Measurements from ENCODE around the gene THG1L. TPM values are rescaled to one million over a fixed set of nuclear protein-coding genes. Genes with fewer than 3 reads are reported as not detected.

Gene THG1L
- total RNA-seq, 2 donors from 2014 or later, result 11.6 to 13.8 TPM

DNA sequence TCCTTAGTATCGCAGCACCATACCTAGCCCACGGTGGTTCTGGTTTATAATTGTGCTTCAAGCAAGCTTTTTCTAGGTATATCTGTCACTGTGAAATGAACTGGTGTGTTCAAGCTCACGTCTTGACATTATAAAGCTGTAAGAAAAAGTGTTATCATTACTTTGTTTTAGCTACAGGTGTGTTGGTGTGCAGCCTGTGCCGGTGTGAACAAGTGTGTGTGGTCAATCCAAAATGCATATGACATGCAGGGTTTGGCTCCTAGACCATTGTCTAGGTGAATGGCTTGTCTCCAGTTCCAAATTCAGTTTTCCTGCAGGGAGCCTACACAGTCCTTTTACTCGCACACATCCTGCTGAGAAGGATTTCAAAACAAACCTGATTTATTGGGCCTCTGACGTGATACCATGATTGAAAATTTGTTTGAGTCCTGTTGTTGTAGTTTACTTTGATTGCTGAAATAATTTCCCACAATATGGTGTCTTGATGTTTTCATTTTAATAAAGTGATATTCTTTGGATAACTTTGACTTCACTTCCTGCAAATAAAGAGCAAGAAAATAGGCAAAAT, 16.0 kb downstream of the THG1L start:
- Histone ChIP-seq H3K36me3 (ENCODE audit: control insufficient read depth, insufficient read depth, low read length) (no peaks in the 10 kb centered on the region), H3K9ac (ENCODE audit: extremely low read depth, low read length, poor library complexity, severe bottlenecking) (no peak overlapping the region), H3K27me3 (ENCODE audit: control insufficient read depth, insufficient read depth, low read length, poor library complexity, severe bottlenecking) (peaks cover 7% of the 10 kb centered on the region), H3K4me3 (ENCODE audit: low read length) (no peak overlapping the region), H3K4me1 (ENCODE audit: control insufficient read depth, insufficient read depth, low read length) (no peaks in the 10 kb centered on the region), H3K9me3 (ENCODE audit: control insufficient read depth, low read length) (no peaks in the 10 kb centered on the region), H3K27ac (ENCODE audit: low read depth, low read length) (no peak overlapping the region)
- TF ChIP-seq, protein P1, sequence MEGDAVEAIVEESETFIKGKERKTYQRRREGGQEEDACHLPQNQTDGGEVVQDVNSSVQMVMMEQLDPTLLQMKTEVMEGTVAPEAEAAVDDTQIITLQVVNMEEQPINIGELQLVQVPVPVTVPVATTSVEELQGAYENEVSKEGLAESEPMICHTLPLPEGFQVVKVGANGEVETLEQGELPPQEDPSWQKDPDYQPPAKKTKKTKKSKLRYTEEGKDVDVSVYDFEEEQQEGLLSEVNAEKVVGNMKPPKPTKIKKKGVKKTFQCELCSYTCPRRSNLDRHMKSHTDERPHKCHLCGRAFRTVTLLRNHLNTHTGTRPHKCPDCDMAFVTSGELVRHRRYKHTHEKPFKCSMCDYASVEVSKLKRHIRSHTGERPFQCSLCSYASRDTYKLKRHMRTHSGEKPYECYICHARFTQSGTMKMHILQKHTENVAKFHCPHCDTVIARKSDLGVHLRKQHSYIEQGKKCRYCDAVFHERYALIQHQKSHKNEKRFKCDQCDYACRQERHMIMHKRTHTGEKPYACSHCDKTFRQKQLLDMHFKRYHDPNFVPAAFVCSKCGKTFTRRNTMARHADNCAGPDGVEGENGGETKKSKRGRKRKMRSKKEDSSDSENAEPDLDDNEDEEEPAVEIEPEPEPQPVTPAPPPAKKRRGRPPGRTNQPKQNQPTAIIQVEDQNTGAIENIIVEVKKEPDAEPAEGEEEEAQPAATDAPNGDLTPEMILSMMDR (conservative IDR thresholded peaks at IDR 0.05), result no peak
- no peak for DNase-seq
- H3K27ac Mint-ChIP-seq, result no peak overlapping the region
- H3K27me3 Mint-ChIP-seq (ENCODE audit: insufficient read depth), result peaks cover 19% of the 10 kb centered on the region
- no peaks in the 10 kb centered on the region for H3K36me3 Mint-ChIP-seq (ENCODE audit: low read depth)
- H3K9me3 Mint-ChIP-seq, result no peaks in the 10 kb centered on the region
- no peak overlapping the region for H3K4me3 Mint-ChIP-seq
- 85 to 90% methylated on average over 4 to 6 of the region's 6 CpGs for WGBS, 2 experiments (ENCODE audit: insufficient coverage in 1 of 2, insufficient read length in 1 of 2)
- H3K4me1 Mint-ChIP-seq, result peaks cover 6% of the 10 kb centered on the region

DNA sequence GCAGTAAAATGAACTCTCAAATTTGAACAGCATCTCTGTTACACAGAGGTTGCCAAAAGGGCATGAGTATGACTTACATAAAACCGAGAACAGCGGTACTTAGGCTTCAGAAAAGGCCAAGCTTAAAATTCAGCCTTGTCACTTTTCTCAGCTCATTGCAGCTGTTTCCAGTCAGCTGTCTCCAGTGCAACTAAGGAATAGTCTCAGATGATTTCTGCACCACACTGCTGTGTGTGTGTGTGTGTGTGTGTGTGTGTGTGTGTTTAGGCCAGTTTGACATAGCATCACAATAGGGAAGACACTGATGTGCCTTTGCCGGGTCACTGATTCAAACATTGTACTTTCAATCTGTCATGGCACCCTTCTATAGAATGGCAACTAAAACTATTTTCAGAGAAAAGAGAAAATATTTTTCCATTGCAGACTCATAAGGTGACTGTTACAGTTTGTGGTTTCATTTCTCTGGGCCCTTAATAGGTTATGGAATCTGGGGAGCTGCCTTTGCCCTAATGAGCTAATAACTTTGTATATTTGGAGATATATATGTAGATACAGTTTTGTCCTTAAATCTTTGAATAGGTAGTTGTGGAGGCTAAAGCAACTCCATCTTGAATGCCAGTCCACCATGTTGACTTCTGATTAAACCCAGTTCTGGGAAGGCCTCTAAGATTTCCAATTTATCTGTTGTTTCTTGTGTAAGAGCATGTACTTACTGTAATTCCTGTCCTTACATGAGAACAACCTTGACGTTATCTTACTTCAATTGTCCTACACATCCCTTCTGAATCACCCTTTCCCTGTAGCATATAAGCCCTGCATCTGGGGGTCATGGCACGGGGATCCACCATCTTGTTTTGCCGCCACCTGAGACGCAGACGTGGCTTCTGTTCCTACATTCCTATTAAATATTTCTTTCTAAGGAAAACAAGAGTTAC, 16.8 kb downstream of the THG1L start:
- no peaks in the 10 kb centered on the region for H3K9me3 ChIP-seq (ENCODE audit: control insufficient read depth, low read length)
- Mint-ChIP-seq H3K9me3 (no peaks in the 10 kb centered on the region), H3K4me3 (no peak overlapping the region), H3K36me3 (ENCODE audit: low read depth) (peaks cover 2% of the 10 kb centered on the region), H3K27ac (no peak overlapping the region), H3K27me3 (ENCODE audit: insufficient read depth) (peaks cover 15% of the 10 kb centered on the region), H3K4me1 (peaks cover 6% of the 10 kb centered on the region)
- H3K4me3 ChIP-seq (ENCODE audit: low read length), result no peak overlapping the region
- TF ChIP-seq, protein P1 (conservative IDR thresholded peaks at IDR 0.05), result no peak
- no peak overlapping the region for H3K27ac ChIP-seq (ENCODE audit: low read depth, low read length)
- WGBS, 2 experiments (ENCODE audit: insufficient coverage in 1 of 2, insufficient read length in 1 of 2), result 95 to 96% methylated on average over 4 to 8 of the region's 8 CpGs
- no peaks in the 10 kb centered on the region for H3K4me1 ChIP-seq (ENCODE audit: control insufficient read depth, insufficient read depth, low read length)
- H3K27me3 ChIP-seq (ENCODE audit: control insufficient read depth, insufficient read depth, low read length, poor library complexity, severe bottlenecking), result peaks cover 7% of the 10 kb centered on the region
- DNase-seq, result no peak
- no peak overlapping the region for H3K9ac ChIP-seq (ENCODE audit: extremely low read depth, low read length, poor library complexity, severe bottlenecking)
- H3K36me3 ChIP-seq (ENCODE audit: control insufficient read depth, insufficient read depth, low read length), result no peaks in the 10 kb centered on the region

DNA sequence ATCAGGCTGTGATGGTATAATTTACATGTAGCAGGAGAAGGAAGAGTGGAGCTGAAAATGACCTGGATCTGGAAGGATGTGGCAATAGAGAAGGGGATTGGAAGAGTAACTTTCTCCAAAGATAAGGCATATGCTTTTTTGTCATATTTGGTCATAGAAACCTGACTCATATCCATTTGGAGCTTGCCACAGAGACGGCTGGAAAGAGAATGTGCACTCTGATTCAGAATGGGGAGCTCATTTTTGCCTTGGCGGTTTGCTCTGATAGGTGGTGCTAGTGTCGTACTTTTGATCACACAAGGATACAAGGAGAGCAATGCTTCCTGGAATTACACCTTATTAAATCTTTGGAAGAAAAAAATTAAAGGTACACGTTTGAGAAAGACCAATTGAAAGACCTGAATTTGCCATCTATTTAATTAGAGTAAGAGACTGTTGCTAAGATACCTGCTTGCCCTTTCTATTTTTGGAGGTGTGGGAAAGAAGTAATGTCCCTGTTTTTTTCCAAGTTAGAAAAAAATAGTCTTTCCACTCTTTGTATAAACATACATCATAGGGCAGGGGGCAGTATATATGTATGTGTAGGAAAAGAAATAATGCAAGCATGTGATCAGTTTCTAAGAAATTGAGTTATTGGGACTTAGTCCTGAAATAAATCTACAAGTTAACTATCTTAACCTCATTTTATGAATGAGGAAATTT, 17.7 kb downstream of the THG1L start:
- no peak overlapping the region for H3K4me3 Mint-ChIP-seq

More for the DNA sequence above, 17.7 kb downstream of the THG1L start:
- Mint-ChIP-seq H3K4me1 (peaks cover 6% of the 10 kb centered on the region), H3K27me3 (ENCODE audit: insufficient read depth) (peaks cover 15% of the 10 kb centered on the region), H3K27ac (no peak overlapping the region), H3K36me3 (ENCODE audit: low read depth) (peaks cover 2% of the 10 kb centered on the region), H3K9me3 (no peaks in the 10 kb centered on the region)
- no peak for DNase-seq
- Histone ChIP-seq H3K9me3 (ENCODE audit: control insufficient read depth, low read length) (no peaks in the 10 kb centered on the region), H3K36me3 (ENCODE audit: control insufficient read depth, insufficient read depth, low read length) (peaks cover under 1% of the 10 kb centered on the region), H3K4me3 (ENCODE audit: low read length) (no peak overlapping the region), H3K9ac (ENCODE audit: extremely low read depth, low read length, poor library complexity, severe bottlenecking) (no peak overlapping the region), H3K27me3 (ENCODE audit: control insufficient read depth, insufficient read depth, low read length, poor library complexity, severe bottlenecking) (peaks cover 7% of the 10 kb centered on the region), H3K27ac (ENCODE audit: low read depth, low read length) (no peak overlapping the region), H3K4me1 (ENCODE audit: control insufficient read depth, insufficient read depth, low read length) (no peaks in the 10 kb centered on the region)
- TF ChIP-seq, protein P1 (conservative IDR thresholded peaks at IDR 0.05), result no peak
- WGBS, 2 experiments (ENCODE audit: insufficient coverage in 1 of 2, insufficient read length in 1 of 2), result 91 to 100% methylated on average over 3 to 4 of the region's 4 CpGs

Measured in endodermal cell (in vitro differentiated cells).